HCT116 (cell line): ENCODE data around the gene MAPK7.

Experiments
- CEBPB ChIP-seq: IDR thresholded peaks from 2 replicates; pipeline ENCODE4 v1.6.1; 2012; ENCODE audit warnings: low read depth
- CTCF ChIP-seq, 3 experiments: fragments of 200-600 bp in 1 of 3; sonication (generic) in 1 of 3; IDR thresholded peaks in 2 of 3; conservative IDR thresholded peaks in 1 of 3; 2 replicates each; pipeline ENCODE4 v1.5.1; 2012 to 2017; ENCODE audit warnings: low read depth in 2 of 3, low read length in 2 of 3, antibody characterized with exemption in 1 of 3, borderline replicate concordance in 1 of 3, control low read depth in 1 of 3, mild to moderate bottlenecking in 1 of 3, mixed read lengths in 1 of 3, mixed run types in 1 of 3, moderate library complexity in 1 of 3; ENCODE audit not compliant: insufficient read depth in 1 of 3
- ELF1 ChIP-seq: IDR thresholded peaks from 2 replicates; pipeline ENCODE4 v1.6.1; 2012; ENCODE audit warnings: low read depth, borderline replicate concordance
- EZH2 ChIP-seq: fragments of 200-600 bp; sonication (generic); IDR thresholded peaks from 2 replicates; pipeline ENCODE4 v1.6.1; 2017; ENCODE audit warnings: antibody characterized with exemption, mixed run types
- EZH2phosphoT487 ChIP-seq: fragments of 200-600 bp; IDR thresholded peaks from 2 replicates; pipeline ENCODE4 v1.6.1; 2018; ENCODE audit warnings: antibody characterized with exemption, borderline replicate concordance
- POLR2A ChIP-seq: IDR thresholded peaks from 2 replicates; pipeline ENCODE4 v1.7.0; 2011; ENCODE audit warnings: borderline replicate concordance; ENCODE audit not compliant: insufficient read depth, insufficient read length; ENCODE audit errors: extremely low read depth
- POLR2AphosphoS5 ChIP-seq: IDR thresholded peaks from 2 replicates; pipeline ENCODE4 v1.6.1; 2011; ENCODE audit warnings: mild to moderate bottlenecking, low read depth, low read length, moderate library complexity
- RAD21 ChIP-seq: IDR thresholded peaks from 2 replicates; pipeline ENCODE4 v1.6.1; 2012; ENCODE audit warnings: low read depth, mild to moderate bottlenecking
- SIN3A ChIP-seq: IDR thresholded peaks from 2 replicates; pipeline ENCODE4 v1.6.1; 2012; ENCODE audit warnings: low read depth
- ZNF274 ChIP-seq: fragments of 200-500 bp; sonication (Bioruptor generic); IDR thresholded peaks from 2 replicates; pipeline ENCODE4 v1.6.1; 2014; ENCODE audit warnings: mild to moderate bottlenecking, low read depth, low read length, inconsistent platforms

GRCh38 chr17:19417611-19418010, 39.3 kb downstream of the MAPK7 start:
- no peak for TF ChIP-seq EZH2phosphoT487
- TF ChIP-seq CTCF (IDR thresholded peaks at IDR 0.05 in 2 of 3, conservative IDR thresholded peaks at IDR 0.05 in 1 of 3; ENCODE audit: borderline replicate concordance in 1 of 3, insufficient read depth in 1 of 3, low read depth in 2 of 3, low read length in 2 of 3) = no peak
- no peak for TF ChIP-seq ELF1
- no peak for TF ChIP-seq CEBPB
- TF ChIP-seq ZNF274 = no peak
- TF ChIP-seq POLR2A = no peak
- no peak for TF ChIP-seq SIN3A
- no peak for TF ChIP-seq RAD21
- no peak for TF ChIP-seq EZH2
- no peak for TF ChIP-seq POLR2AphosphoS5
